ENCODE data around the gene LLGL1.

LLGL1 gene

GRCh38 chr17:18230288-18231141 is 5.1 kb downstream of the LLGL1 start:
- DNase-seq: no peak

- DNase-seq: no peak
Observed at GRCh38 chr17:18231164-18231563, 5.7 kb downstream of the LLGL1 start.

- no peak for DNase-seq
Observed at GRCh38 chr17:18233803-18234518, 8.5 kb downstream of the LLGL1 start.

DNA sequence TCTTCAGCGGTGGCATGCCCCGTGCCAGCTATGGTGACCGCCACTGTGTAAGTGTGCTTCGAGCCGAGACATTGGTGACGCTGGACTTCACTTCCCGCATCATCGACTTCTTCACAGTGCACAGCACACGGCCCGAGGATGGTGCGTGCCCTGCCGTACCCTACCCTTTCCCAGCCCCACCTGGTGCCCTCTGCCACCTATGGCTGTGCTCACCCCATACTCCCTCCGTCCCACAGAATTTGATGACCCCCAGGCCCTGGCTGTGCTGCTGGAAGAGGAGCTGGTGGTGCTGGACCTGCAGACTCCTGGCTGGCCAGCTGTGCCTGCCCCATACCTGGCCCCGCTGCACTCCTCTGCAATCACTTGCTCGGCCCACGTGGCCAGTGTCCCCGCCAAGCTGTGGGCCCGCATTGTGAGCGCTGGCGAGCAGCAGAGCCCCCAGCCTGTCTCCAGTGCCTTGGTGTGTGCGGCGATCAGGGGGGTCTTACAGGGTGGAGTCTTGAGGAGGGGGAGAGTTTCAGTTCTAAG is 9.5 kb downstream of the LLGL1 start:
- no peak for DNase-seq

GRCh38 chr17:18235743-18236256 is 10.4 kb downstream of the LLGL1 start:
- DNase-seq: no peak

- DNase-seq: no peak
Observed at GRCh38 chr17:18236494-18236893, 11.1 kb downstream of the LLGL1 start.

- no peak for DNase-seq
Observed at GRCh38 chr17:18237461-18237860, 12.0 kb downstream of the LLGL1 start.

GRCh38 chr17:18238299-18238698 is 12.9 kb downstream of the LLGL1 start:
- DNase-seq: no peak

DNA sequence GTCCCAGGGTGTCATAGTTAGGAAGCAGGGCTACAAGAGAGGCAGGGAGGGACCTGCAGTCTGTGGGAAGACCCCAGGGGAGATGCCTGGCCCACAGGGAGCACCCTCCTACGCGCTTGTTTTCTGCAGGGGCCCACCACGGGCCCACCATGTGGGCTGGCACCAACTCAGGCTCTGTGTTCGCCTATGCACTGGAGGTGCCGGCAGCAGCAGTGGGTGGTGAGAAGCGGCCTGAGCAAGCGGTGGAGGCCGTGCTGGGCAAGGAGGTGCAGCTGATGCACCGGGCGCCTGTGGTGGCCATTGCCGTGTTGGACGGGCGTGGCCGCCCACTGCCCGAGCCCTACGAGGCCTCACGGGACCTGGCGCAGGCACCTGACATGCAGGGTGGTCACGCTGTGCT is 15.0 kb downstream of the LLGL1 start:
- DNase-seq: no peak

- DNase-seq: no peak
Observed at GRCh38 chr17:18241229-18241871, 15.9 kb downstream of the LLGL1 start.

GRCh38 chr17:18245038-18245776 is 19.8 kb downstream of the LLGL1 start:
- no peak for DNase-seq

- DNase-seq: no peak
Observed at GRCh38 chr17:18246109-18246725, 20.8 kb downstream of the LLGL1 start.

- DNase-seq: peak; percentile 41
Observed at GRCh38 chr17:18246880-18247612, 21.6 kb downstream of the LLGL1 start.

GRCh38 chr17:18247613-18248001 is 22.2 kb downstream of the LLGL1 start:
- no peak for DNase-seq

DNA sequence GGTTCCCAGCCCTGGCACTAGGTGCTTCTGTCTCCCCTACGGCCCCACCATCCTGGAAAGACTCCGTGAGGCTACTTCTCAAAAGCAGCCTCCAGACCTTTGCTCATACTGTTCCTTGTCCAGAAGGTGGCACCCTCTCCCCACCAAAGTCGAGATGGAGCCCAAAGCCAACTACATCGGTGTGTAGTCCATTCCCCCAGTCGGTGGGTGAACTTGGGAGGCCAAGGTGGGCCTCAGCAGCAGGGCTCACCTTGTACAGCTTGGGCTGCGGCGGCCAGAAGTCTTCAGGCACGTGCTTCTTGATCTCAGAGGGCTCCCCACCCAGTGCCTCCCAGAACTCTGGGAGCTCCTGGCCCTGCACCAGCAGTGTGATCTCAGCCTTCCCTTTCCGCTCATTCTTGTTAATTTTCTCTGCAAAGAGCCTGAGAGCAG is 22.9 kb downstream of the LLGL1 start:
- DNase-seq: peak; percentile 35

GRCh38 chr17:18248811-18249210 is 23.4 kb downstream of the LLGL1 start:
- no peak for DNase-seq

DNA sequence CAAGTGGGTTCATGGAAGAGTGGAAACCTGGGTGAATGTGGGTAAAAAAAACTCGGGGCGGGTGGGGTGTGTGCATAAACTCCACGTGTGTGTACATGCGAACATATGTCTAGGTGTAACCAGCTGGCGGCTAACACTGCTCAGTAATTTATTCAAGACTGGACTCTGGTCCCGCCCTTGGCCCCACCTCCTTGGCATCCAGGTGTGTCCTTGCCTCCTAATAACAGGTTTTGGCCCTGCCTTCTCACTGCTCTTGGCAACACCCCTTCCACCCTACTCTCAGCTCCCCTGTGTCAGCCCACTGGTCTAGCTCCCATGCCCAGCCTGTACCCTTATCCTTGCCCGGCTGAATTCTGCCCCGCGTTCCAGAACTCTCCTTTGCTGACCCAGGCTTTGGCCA is 24.8 kb downstream of the LLGL1 start:
- no peak for DNase-seq

- no peak for DNase-seq
Observed at GRCh38 chr17:18250708-18251107, 25.3 kb downstream of the LLGL1 start.

DNA sequence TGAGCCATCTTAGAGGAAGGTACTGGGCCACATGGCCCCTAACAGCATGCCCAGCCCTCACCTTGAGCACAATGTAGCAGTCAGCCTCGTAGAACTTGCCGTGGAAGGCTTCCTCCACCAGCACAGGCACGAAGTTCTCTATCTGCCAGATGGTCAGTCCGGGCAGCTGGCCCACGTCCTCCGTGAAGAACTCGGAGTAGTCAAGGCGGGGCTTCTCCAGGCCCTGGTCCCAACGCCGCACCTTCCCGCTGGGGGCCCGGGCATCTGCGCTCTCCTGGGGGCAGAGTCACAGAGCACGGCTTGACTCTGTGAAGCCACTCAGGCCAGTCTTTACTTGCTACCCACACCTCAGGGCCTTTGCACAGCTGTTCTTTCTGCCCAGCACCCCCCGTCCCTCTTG is 25.8 kb downstream of the LLGL1 start:
- DNase-seq: no peak

GRCh38 chr17:18252160-18252559 is 26.7 kb downstream of the LLGL1 start:
- no peak for DNase-seq

DNA sequence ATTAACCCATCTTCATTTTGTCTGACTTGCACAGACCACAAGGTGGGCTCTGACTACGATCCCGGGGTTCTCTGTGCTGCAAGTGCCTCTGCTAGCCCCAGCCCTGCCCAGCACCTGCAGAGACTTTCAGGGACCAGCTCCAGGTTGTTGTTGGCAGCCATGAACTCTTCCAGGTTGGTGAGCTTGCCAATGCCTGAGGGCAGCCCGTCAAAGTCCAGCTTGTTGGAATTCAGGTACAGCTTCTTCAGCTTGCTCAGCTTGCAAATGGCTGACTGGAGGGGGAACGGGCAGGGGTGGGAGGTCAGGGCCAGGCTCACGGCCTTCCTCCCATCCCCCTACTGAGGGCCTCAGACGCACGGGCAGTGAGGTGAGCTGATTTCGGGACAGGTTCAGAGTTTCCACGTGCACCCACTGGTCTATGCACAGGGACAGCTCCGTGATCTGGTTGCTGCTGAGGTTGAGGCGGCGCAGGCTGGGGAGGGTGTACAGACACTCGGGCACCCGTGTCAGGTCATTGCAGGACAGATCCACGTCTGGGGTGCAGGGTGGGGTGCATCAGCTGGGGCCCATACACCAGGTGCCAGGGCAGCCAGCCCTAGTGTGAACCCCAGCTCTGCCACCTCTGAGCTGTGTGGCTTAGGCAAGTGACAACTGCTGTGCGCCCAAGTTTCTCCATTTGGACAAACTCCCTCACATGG is 27.9 kb downstream of the LLGL1 start:
- no peak for DNase-seq

Measured in DMS79 treated with DMSO at 0.1 percent for 48 hours (cell line).